Measurements from ENCODE around the gene PCSK4.

The PCSK4 gene

DNA sequence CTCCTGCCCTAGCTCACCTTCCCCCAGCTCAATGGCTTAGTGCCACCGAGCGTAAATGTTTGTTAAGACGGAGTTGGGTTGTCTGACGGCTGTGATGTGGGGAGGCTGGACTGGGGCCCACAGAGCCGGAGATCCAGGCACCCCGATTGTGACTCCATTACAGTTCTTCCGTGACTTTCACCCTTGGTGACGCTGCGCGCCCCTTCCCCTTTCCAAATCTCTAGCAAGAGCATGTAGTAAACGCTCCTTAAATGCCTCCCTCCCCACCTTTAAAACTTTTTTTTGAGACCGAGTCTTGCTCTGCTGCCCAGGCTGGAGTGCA, 1.7 kb upstream of the PCSK4 start:
- TF ChIP-seq CTCF (IDR thresholded peaks at IDR 0.05) (no peak), ZFX (IDR thresholded peaks at IDR 0.05; ENCODE audit: borderline replicate concordance) (no peak)
- no peak overlapping the region for H3K27ac ChIP-seq

- peak within 1 kb of the TSS; percentile 66 for H3K27ac ChIP-seq
- no peak for TF ChIP-seq ZFX (IDR thresholded peaks at IDR 0.05; ENCODE audit: borderline replicate concordance)
- no peak for TF ChIP-seq CTCF (IDR thresholded peaks at IDR 0.05)
Measured at GRCh38 chr19:1491114-1491848, 1.1 kb upstream of the PCSK4 start, which contains the start of gene REEP6. TSS of gene REEP6 (plus strand) at chr19:1491181. CDS start at chr19:1491270, 89 bp downstream.

- no peak for TF ChIP-seq ZFX (IDR thresholded peaks at IDR 0.05; ENCODE audit: borderline replicate concordance)
- peak overlapping the region; percentile 66 for H3K27ac ChIP-seq
Measured at GRCh38 chr19:1489463-1490310, 463 bp downstream of the PCSK4 start.

GRCh38 chr19:1488282-1488601, 1.9 kb downstream of the PCSK4 start:
- TF ChIP-seq ZFX (IDR thresholded peaks at IDR 0.05; ENCODE audit: borderline replicate concordance) (no peak), CTCF (IDR thresholded peaks at IDR 0.05) (no peak)
- no peak overlapping the region for H3K27ac ChIP-seq

DNA sequence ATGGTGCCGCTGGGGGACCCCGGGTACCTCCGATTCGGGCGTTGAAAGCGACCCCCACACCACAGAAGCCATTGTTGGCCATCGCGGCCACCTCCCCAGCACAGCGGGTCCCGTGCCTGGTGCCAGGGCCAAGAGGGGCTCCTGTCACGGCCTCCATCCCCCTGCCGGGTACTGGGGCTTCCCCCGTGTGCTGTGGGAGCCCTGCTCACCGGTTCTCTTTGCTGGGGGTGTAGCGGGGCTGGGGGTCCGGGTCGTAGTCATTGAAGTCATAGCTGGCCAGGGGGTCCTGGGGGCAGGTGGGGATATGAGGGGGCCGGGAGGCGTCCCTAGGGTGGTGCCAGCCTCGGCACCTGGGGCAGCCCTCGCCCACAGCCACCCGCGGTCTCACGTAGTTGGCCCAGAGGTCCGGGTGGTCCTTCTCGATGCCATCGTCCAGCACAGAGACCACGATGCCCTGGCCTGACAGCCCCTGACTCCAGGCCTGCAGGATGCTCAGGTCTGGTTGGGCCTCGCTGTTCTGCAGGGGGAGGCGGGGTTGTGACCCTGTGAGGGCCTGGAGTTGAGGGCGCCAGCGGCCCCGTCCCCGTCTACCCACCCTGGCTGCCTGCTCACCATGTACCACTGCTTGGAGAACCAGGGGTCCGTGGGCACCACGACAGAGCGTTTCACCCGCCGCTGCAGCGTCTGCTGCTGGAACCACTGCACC, 2.4 kb downstream of the PCSK4 start:
- TF ChIP-seq ZFX (IDR thresholded peaks at IDR 0.05; ENCODE audit: borderline replicate concordance) (no peak), CTCF (IDR thresholded peaks at IDR 0.05) (no peak)
- no peak overlapping the region for H3K27ac ChIP-seq

DNA sequence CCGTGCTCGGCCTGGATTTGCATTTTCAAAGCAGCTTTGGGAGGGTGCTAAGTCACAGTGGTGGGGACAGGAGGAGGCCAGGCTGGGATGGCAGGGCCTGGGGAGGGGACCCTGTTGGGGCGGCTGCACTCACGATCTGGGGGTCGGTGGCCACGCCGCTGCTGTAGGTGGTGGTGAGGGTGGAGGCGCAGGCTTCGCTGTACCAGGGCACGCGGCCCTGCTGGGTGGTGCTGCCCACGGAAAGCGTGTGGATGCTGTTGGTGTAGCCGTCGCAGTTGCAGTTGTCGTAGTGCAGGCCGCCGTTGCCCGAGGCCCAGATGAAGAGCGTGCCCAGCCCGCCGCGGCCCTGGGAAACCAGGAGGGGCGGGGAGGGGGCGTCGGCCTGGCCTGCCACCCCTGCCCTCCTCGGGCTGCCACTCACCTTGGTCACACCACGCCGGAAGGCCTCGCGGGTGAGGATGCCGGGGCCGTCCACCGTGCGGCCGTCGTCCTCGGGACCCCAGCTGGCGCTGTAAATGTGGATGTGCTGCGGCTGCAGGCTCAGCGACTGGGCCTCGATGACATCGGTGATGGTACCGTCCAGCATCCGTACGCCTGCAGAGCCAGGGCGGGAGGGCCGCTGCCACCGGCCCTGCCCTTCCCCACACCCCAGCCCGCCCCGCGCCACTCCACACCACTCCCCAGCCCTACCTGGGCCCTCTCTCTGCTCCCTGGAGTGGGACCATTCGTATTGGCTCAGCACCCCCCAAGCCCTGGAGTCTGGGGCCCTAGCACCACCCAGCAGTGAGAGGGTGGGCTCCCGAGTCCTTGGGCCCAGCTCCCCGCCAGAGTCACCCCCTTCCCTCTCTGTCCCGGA, 3.2 kb downstream of the PCSK4 start:
- H3K27ac ChIP-seq, result no peak overlapping the region
- no peak for TF ChIP-seq ZFX (IDR thresholded peaks at IDR 0.05; ENCODE audit: borderline replicate concordance)
- TF ChIP-seq CTCF (IDR thresholded peaks at IDR 0.05), result no peak

GRCh38 chr19:1483979-1484428, 6.1 kb downstream of the PCSK4 start:
- TF ChIP-seq ZFX (IDR thresholded peaks at IDR 0.05; ENCODE audit: borderline replicate concordance) (no peak), CTCF (IDR thresholded peaks at IDR 0.05) (no peak)

More at GRCh38 chr19:1483979-1484428, 6.1 kb downstream of the PCSK4 start:
- H3K27ac ChIP-seq, result no peak overlapping the region

Data from 22Rv1 (cell line).